GM06990 (cell line): ENCODE results near the gene PARN.

Experiments
- DNase-seq: peaks from one replicate; pipeline ENCODE4 v3.0.0-alpha.2; 2011; ENCODE audit not compliant: insufficient read length; ENCODE audit errors: extremely low read depth
- H3K27me3 ChIP-seq: replicated peaks from 2 replicates; pipeline ENCODE4 v1.6.0; 2011; ENCODE audit warnings: low read length; ENCODE audit not compliant: control insufficient read depth, insufficient read depth
- H3K36me3 ChIP-seq: 2 replicates; pipeline ENCODE4 v1.5.1; 2011; ENCODE audit warnings: low read length; ENCODE audit not compliant: control insufficient read depth, insufficient read depth
- H3K4me3 ChIP-seq: replicated peaks from 2 replicates; pipeline ENCODE4 v1.5.1; 2011; ENCODE audit warnings: low read depth, mild to moderate bottlenecking, control low read depth, low read length
- TF ChIP-seq, protein P1 (sequence below): IDR thresholded peaks from 2 replicates; pipeline ENCODE4 v1.5.1; 2011; ENCODE audit warnings: low read length, control low read depth, mild to moderate bottlenecking, inconsistent platforms; ENCODE audit not compliant: insufficient read depth, poor library complexity, severe bottlenecking

PARN gene

DNA sequence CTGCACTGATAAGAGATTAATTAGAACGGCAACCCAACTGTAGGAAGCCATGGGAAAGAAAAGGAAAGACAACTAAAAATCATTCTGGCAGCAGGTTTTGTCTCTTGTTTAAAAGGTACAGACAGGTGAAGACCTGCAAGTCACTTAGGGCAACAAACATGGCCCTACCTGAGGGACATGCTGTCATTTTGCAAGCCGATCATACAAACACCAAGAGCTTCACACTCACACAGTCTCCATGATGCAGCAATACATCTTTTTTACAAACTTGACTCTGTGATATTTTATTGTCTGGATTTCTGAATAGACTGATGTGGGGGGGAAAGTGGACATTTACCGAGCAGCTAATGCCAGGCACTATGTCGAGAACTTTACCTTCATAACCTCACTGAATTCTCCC, 101.8 kb downstream of the PARN start:
- H3K4me3 ChIP-seq: no peak overlapping the region

GRCh38 chr16:14527411-14528044, 102.5 kb downstream of the PARN start:
- H3K27me3 ChIP-seq: no peaks in the 10 kb centered on the region
- peaks cover 3% of the 10 kb centered on the region for H3K36me3 ChIP-seq
- DNase-seq: no peak
- H3K4me3 ChIP-seq: no peak overlapping the region
- TF ChIP-seq, protein P1, sequence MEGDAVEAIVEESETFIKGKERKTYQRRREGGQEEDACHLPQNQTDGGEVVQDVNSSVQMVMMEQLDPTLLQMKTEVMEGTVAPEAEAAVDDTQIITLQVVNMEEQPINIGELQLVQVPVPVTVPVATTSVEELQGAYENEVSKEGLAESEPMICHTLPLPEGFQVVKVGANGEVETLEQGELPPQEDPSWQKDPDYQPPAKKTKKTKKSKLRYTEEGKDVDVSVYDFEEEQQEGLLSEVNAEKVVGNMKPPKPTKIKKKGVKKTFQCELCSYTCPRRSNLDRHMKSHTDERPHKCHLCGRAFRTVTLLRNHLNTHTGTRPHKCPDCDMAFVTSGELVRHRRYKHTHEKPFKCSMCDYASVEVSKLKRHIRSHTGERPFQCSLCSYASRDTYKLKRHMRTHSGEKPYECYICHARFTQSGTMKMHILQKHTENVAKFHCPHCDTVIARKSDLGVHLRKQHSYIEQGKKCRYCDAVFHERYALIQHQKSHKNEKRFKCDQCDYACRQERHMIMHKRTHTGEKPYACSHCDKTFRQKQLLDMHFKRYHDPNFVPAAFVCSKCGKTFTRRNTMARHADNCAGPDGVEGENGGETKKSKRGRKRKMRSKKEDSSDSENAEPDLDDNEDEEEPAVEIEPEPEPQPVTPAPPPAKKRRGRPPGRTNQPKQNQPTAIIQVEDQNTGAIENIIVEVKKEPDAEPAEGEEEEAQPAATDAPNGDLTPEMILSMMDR: no peak

More for the DNA sequence above, 101.8 kb downstream of the PARN start:
- peaks cover 3% of the 10 kb centered on the region for H3K36me3 ChIP-seq
- no peak for DNase-seq
- no peaks in the 10 kb centered on the region for H3K27me3 ChIP-seq
- TF ChIP-seq, protein P1: no peak

DNA sequence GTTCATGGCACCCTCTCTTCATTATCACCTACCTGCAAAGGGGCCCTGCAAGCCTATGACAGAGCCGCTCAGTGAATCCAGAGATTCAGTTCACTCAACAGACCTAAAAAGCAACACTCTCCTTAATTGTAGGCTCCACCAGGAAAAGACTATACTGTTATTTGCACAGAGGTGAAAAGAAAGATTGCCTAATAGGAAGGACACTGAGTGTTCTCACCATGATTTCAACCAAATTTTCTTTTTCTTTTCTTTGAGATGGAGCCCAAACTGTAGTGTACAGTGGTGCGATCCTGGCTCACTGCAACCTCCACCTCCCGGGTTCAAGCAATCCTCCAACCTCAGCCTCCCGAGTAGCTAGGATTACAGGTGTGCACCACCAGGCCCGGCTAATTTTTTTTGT, 104.5 kb downstream of the PARN start:
- Histone ChIP-seq H3K4me3 (no peak overlapping the region), H3K27me3 (no peaks in the 10 kb centered on the region), H3K36me3 (peaks cover 3% of the 10 kb centered on the region)
- TF ChIP-seq, protein P1: no peak
- no peak for DNase-seq

DNA sequence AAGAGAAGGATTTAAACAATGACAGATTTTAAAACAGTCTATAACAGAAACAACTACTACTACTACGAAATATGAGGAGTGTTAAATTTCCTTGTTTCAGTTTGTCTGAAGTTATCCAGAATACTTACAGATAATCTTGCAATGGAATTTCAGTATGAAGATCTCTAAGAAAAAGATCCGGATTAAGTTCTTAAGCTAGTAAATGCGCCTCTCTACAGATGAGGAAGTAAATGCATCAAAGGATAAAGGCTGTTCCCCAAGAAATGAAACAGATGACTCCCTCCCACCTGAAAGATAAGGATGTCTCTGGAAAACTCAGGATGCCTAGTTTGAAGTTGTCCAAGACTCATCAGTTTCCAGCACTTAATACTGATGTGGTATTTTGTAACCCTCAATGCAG, 105.1 kb downstream of the PARN start:
- TF ChIP-seq, protein P1: no peak
- Histone ChIP-seq H3K36me3 (peaks cover 3% of the 10 kb centered on the region), H3K4me3 (no peak overlapping the region), H3K27me3 (no peaks in the 10 kb centered on the region)
- no peak for DNase-seq

- Histone ChIP-seq H3K27me3 (no peaks in the 10 kb centered on the region), H3K4me3 (no peak overlapping the region), H3K36me3 (peaks cover 2% of the 10 kb centered on the region; the same call in 1 of the 2 replicates)
- DNase-seq: no peak
- TF ChIP-seq, protein P1: no peak
These were observed 106.4 kb downstream of the PARN start for GRCh38 chr16:14523632-14524031.

- TF ChIP-seq, protein P1: no peak
- Histone ChIP-seq H3K4me3 (no peak overlapping the region), H3K27me3 (no peaks in the 10 kb centered on the region), H3K36me3 (peaks cover 2% of the 10 kb centered on the region; the same call in 1 of the 2 replicates)
- no peak for DNase-seq
These were observed 107.4 kb downstream of the PARN start for GRCh38 chr16:14522671-14523070.
